Esophagus muscularis mucosa (tissue), 4 donors: ENCODE data around the gene ZC3H18.

Source experiments
- CTCF ChIP-seq, 3 experiments: fragments of 200-600 bp in 2 of 3; fragments of 450-650 bp in 1 of 3; sonication (generic) in 2 of 3; IDR thresholded peaks; one replicate each; pipeline ENCODE4 v1.5.1; 2017 to 2019; ENCODE audit warnings: antibody characterized with exemption in 3 of 3, mild to moderate bottlenecking in 2 of 3, moderate library complexity in 1 of 3
- EP300 ChIP-seq: sonication (generic); formaldehyde crosslinking; IDR thresholded peaks from one replicate; pipeline ENCODE4 v1.6.1; 2017; ENCODE audit warnings: antibody characterized with exemption
- POLR2A ChIP-seq: fragments of 450-650 bp; IDR thresholded peaks from one replicate; pipeline ENCODE4 v1.6.1; 2017; ENCODE audit warnings: antibody characterized with exemption, moderate library complexity, mild to moderate bottlenecking, low read depth

DNA sequence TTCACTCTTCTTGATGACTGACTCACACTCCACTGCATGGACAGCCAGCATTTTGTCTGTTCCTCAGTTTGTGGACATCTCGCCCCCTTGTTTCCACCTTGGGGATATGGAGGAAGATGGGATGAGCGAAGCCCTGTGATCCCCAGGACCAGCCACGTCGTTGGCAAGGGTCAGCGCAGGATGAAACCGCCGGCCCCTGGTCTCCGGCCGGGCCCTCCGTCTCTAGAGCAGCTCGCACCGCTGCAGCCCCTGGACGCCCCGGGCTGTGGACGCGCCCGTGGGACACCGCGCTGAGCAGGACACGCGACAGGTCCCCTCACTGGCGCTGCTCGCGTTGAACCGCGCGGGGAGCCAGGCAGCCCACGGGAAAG lies 604 bp upstream of the ZC3H18 start:
- no peak for TF ChIP-seq CTCF (IDR thresholded peaks at IDR 0.05)
- no peak for TF ChIP-seq POLR2A
- TF ChIP-seq EP300: no peak
